Stimulated activated CD8-positive, alpha-beta memory T cell treated with anti-CD3 and anti-CD28 coated beads, Interleukin-4, amount 100 ng/mL, for 48 hours (primary cell): ENCODE results near the gene MUC3A.
"Not testable (repeated sequence)": the region's sequence is repeated elsewhere in the genome, so short reads cannot be mapped to it uniquely, and the experiment has no call there.

Source experiments
- DNase-seq: peaks from one replicate; pipeline ENCODE4 v3.0.0-alpha.2; 2020

MUC3A gene

DNA sequence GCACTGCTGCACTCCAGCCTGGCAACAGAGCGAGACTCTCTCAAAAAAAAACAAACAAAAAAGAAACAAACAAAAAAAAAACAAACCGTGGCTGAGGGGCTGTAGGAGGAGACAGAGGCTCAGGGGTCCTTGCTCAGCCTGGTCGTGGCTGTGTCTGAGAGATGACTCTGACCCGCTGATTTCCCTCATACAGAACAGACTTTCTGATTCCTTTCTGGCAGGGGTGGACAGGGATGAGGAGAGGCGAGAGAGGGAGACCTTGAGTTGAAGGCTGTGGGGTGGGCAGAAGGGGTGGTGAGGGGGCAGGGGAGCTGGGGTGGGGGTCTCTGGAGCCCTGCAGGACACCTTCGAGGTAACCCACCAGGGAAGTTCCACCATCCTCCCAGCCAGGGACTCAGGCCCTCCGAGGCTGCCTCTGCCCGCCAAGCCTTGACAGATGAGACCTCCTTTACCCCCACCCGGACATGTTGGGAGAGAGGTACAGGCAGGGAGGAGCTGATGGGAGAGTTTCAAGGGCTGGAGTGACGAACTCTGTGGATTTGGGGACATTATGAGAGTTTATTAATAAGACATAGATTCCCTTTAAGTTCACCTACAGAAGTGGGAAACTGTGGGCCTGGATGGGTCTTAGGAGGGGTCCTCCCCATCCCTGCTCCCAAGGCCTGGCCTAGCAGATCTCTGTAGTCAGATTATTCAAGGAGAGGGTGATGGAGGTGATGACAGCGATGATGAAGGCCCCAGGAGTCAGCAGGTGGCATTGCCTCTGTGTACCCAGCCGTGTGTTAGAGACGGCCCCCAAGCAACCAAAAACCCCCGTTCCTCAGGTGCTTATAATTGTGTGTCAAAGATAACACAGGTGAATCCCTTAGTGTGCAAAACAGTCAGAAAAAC is 22.0 kb downstream of the MUC3A start:
- no peak for DNase-seq

DNA sequence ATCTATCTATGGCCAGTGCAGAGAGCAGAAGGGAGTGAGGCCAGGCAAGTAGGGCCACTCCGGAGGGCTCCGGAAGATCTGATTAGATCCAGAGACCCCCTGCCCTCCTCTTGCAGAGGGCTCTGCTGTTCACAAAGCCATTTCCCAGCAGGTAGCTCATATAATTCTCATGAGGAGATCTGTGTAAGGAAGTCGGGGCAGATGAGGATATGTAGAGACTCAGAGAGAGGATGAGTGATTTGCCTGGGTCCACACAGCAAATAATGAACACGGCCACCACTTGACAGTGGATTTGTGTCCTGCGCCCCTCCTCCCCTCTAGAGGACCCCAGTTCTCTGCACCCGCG is 22.6 kb downstream of the MUC3A start:
- no peak for DNase-seq

DNA sequence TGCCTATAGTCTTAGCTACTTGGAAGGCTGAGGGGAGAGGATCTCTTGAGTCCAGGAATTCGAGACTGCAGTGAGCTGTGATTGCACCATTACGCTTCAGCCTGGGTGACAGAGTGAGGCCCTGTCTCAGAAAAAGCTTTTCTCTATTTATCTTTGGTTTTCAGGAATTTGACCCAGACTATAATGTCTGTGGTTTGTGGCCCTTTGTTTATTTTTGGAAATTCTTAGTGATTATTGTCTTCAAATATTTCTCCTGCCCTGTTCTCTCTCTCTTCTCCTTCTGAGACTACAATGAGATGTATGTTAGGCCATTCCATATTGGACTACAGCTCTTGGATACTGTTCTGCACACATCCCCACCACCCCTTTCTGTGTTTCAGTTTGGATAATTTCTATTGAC is 24.7 kb downstream of the MUC3A start:
- DNase-seq = no peak

DNA sequence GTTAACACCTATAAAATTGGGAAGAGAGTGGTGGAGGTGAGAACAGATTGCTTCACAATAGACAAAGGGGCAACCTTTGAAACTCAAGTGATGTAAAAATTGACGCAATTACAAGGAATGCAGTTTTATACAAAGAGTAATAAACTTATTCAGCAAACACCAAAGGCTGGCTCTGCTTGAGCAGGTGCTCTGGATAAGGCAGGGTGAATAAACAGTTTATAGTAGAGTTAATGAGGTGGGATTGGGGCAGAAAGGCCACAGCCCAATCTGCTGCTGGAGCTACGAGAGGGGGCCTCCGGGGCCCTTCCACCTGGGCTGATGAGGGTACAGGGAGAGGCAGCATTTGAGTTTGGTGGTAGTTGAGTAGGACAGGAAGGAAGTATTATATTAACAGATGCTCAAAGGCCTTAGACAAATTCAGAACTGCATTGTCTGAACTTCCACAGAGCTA is 26.1 kb downstream of the MUC3A start:
- DNase-seq = no peak

DNA sequence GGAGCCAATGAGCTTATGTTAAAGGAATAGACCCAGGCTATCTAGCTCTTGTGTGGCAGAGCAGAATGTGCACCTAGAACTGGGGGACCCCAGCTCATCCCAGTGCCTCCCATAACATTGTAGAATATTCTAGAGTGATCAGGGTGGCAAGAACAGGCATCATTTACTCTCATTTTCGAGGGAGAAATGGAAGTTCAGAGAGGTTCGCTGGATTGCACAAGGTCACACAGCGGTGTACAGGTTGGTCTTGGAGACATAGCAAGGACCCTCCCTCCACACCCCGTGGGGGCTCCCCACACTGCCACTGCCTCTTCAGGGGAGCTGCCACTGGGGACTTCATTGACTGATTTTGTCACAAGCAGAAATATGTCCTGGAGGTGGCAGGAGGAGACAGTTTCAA is 29.0 kb downstream of the MUC3A start:
- DNase-seq = no peak

DNA sequence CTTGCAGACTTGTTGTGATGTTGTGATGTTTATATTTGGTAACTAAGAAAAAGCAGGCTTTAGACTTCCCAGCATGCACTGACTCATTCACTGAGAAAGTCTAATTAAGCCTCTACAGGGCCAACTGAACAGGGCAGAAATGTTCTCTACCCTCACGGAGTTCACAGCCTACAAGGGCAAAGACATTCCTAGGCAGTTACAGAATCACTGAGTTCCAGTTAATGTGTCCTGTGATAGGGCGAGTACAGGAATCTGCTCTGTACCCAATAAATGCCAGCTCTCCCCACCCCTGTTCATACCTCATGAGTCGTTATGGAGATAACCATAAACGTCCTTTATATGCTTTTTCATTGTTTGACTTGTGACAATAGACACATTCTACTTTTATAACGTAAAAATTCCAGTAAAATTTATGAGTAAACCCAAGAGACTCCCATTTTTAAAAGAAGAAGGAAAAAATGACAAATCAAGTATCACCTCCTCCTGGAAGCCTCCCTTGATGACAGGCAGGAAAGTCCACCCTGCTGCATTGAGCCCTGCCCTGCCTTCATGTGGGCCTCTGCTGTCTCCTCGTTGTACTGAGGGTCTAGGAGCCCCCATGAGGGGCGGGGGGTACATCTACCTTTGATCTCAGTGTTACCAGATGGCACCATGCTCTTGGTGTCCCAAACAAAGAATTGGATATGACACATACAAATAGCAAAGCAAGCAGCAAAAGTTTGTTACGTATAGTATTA is 34.3 kb downstream of the MUC3A start:
- no peak for DNase-seq

DNA sequence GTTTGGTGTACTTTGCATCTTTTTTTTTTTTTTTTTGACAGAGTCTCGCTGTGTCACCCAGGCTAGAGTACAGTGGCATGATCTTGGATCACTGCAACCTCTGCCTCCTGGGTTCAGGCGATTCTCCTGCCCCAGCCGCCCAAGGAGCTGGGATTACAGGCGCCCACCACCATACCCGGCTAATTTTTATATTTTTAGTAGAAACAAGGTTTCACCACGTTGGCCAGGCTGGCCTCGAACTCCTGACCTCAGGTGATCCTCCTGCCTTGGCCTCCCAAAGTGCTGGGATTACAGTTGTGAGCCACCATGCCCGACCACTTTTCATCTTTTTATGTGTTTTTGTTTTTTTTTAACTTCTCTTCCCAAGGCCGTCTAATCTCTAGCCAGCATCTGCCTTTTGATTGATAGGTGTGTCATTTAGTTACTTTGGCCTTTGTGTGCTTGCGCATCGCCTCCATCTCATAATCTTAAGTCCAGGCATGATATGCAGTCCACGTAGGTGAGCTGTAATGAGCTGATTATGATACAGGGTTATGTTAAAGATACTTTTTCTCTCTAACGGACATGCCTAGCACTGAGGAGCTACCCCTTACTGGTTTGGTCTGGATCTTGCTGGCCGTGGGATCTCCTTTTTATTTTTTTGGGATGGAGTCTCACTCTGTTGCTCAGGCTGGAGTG is 35.0 kb downstream of the MUC3A start:
- DNase-seq = not testable (repeated sequence)

DNA sequence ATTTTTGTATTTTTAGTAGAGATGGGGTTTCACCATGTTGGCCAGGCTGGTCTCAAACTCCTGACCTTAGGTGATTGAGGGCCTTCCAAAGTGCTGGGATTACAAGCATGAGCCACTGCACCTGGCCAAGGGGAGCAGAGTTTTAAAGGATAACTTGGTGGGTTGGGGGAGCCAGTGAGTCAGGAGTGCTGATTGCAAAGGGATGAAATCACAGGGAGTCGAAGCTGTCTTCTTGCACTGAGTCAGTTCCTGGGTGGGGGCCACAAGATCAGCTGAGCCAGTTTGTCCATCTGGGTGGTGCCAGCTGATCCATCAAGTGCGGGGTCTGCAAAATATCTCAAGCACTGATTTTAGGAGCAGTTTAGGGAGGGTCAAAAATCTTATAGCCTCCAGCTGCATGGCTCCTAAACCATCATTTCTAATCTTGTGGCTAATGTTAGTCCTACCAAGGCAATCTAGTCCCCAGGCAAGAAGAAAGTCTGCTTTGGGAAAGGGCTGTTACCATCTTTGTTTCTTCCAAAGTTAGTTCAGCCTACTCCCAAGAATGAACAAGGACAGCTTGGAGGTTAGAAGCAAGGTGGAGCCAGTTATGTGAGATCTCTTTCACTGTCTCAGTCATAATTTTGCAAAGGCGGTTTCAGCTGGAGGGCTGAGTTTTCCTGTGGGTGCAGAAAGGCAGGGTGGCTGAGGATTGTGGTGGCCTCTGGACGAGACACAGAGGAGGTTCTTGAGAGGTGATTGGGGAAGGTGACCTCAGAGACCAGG is 35.9 kb downstream of the MUC3A start:
- not testable (repeated sequence) for DNase-seq

DNA sequence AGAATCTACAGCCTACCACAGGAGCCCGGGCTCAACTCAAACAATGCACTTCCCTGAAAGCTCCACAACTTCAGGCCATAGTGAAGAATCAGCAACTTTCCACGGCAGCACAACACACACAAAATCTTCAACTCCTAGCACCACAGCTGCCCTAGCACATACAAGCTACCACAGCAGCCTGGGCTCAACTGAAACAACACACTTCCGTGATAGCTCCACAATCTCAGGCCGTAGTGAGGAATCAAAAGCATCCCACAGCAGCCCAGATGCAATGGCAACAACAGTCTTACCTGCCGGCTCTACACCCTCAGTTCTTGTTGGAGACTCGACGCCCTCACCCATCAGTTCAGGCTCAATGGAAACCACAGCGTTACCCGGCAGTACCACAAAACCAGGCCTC is 42.3 kb downstream of the MUC3A start:
- no peak for DNase-seq

DNA sequence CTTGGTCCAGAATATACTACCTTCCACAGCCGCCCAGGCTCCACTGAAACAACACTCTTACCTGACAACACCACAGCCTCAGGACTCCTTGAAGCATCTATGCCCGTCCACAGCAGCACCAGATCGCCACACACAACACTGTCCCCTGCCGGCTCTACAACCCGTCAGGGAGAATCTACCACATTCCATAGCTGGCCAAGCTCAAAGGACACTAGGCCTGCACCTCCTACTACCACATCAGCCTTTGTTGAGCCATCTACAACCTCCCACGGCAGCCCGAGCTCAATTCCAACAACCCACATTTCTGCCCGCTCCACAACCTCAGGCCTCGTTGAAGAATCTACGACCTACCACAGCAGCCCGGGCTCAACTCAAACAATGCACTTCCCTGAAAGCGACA is 42.9 kb downstream of the MUC3A start:
- not testable (repeated sequence) for DNase-seq

DNA sequence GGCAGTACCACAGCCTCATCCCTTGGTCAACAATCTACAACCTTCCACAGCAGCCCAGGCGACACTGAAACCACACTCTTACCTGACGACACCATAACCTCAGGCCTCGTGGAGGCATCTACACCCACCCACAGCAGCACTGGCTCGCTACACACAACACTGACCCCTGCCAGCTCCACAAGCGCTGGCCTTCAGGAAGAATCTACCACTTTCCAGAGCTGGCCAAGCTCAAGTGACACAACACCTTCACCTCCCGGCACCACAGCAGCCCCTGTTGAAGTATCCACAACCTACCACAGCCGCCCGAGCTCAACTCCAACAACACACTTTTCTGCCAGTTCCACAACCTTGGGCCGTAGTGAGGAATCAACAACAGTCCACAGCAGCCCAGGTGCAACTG is 45.3 kb downstream of the MUC3A start:
- not testable (repeated sequence) for DNase-seq

DNA sequence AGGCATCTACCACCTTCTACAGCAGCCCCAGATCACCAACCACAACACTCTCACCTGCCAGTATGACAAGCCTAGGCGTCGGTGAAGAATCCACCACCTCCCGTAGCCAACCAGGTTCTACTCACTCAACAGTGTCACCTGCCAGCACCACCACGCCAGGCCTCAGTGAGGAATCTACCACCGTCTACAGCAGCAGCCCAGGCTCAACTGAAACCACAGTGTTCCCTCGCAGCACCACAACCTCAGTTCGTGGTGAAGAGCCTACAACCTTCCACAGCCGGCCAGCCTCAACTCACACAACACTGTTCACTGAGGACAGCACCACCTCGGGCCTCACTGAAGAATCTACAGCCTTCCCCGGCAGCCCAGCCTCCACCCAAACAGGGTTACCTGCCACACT is 49.2 kb downstream of the MUC3A start:
- not testable (repeated sequence) for DNase-seq

DNA sequence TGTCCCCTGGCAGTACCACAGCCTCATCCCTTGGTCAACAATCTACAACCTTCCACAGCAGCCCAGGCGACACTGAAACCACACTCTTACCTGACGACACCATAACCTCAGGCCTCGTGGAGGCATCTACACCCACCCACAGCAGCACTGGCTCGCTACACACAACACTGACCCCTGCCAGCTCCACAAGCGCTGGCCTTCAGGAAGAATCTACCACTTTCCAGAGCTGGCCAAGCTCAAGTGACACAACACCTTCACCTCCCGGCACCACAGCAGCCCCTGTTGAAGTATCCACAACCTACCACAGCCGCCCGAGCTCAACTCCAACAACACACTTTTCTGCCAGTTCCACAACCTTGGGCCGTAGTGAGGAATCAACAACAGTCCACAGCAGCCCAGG is 50.0 kb downstream of the MUC3A start:
- DNase-seq = not testable (repeated sequence)

DNA sequence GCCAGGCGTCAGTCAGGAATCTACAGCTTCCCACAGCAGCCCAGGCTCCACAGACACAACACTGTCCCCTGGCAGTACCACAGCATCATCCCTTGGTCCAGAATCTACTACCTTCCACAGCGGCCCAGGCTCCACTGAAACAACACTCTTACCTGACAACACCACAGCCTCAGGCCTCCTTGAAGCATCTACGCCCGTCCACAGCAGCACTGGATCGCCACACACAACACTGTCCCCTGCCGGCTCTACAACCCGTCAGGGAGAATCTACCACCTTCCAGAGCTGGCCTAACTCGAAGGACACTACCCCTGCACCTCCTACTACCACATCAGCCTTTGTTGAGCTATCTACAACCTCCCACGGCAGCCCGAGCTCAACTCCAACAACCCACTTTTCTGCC is 50.7 kb downstream of the MUC3A start:
- not testable (repeated sequence) for DNase-seq

DNA sequence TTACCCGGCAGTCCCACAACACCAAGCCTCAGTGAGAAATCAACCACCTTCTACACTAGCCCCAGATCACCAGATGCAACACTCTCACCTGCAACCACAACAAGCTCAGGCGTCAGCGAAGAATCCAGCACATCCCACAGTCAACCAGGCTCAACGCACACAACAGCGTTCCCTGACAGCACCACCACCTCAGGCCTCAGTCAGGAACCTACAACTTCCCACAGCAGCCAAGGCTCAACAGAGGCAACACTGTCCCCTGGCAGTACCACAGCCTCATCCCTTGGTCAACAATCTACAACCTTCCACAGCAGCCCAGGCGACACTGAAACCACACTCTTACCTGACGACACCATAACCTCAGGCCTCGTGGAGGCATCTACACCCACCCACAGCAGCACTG is 53.0 kb downstream of the MUC3A start:
- DNase-seq = not testable (repeated sequence)

DNA sequence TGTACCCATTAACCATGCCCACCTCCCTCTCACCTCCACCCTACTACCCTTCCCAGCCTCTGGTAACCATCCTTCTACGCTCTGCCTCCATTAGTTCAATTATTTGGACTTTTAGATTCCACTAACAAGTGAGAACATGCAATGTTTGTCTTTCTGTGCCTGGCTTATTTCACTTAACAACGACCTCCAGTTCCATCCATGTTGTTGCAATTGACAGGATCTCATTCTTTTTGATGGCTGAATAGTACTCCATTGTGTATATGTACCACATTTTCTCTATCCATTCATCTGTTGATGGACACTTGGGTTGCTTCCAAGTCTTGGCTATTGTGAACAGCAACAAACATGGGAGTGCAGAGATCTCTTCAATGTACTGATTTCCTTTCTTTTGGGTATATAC is 58.0 kb downstream of the MUC3A start:
- DNase-seq = not testable (repeated sequence)

DNA sequence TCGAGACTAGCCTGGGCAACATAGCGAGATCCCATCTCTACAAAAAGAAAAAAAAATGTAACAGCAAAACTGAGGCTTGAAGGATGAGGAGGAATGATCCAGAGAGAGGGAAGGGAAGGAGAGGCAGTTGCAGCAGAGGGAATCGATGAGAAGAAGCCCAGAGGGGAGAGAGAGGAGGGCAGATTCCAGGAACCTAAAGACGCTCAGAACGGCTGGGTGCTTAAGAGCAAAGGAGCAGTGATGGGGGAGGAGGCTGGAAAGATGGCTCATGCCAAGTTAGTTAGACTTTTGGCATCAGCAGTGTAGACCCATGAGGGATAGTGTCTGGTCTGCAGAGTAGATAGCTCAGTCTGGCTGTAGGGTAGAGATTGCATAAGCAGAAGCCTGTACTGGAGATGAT is 60.3 kb downstream of the MUC3A start:
- DNase-seq = no peak

DNA sequence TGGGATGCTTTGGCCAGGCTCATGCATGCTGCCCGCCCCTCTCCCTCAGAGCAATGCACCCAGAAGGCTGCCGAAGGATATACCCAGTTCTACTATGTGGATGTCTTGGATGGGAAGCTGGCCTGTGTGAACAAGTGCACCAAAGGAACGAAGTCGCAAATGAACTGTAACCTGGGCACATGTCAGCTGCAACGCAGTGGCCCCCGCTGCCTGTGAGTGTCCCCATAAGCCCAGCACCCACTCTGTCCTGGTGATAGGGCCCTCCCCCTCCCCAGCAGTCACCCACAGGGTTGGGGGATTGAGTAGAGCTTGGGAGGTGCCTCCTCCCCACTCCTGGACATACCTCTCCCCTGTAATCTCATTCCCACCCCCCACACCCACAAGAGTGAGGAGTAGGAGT is 63.6 kb downstream of the MUC3A start:
- DNase-seq = no peak

DNA sequence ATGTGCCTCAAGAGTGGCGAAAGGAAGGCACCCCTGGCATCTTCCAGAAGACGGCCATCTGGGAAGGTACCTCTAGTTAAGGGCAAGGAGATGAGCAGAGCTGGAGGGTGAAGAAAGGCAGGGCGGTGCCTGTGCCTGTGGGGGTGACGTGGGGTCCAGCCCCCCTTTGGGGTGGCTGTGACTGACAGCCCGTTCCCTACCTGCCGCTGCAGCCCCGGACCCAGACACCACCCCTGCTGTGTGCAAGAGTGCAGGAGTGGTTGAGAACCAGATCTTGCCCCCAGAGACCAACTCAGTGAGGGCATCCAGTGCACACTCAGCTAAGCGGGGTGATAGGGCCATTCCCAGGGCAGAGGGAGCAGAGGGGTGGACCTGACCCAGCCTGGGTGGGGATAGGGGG is 66.3 kb downstream of the MUC3A start:
- no peak for DNase-seq

DNA sequence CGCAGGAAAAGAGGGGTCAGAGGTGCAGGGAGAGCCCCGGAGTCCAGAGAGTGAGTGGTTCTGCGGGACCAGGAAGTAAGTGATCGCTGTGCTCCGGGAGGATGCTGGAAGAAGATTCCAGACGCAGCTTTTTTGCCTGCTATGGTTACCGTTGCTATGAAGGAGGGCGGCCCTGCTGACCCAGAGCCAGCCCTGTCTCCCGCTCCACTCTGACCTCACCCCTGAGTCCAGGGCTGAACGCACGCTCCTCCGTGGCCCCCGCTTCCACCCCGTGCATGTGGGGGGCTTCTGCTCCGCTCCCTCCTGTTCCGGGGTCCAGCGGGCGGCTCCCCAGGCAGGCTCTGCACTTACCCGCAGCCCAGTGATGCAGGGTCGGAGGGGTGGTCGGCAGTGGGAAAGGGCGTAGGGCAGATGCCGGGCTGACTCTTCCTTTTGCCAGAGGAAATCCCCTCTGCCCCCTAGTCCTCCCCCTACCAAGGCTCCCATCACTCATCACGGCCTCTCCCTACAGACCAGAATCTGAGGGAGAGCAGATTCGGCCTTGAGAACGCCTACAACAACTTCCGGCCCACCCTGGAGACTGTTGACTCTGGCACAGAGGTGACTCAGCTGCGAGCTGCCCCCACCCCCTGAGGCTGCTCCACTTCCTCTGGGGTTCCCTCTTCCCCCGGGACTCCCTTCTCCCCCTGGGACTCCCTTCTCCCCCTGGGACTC is 67.9 kb downstream of the MUC3A start:
- peak; percentile 82 for DNase-seq
